GM21717 (cell line): ENCODE measurements around the gene HSD17B1.
"Not testable (repeated sequence)": the region's sequence is repeated elsewhere in the genome, so short reads cannot be mapped to it uniquely, and the experiment has no call there.

ENCODE experiments used
- ATAC-seq: cut with Tn5 transposase; IDR thresholded peaks from one replicate; pipeline ENCODE4 v1.9.1; 2021; ENCODE audit warnings: mild to moderate bottlenecking, moderate library complexity; ENCODE audit not compliant: unreplicated experiment

The HSD17B1 gene

DNA sequence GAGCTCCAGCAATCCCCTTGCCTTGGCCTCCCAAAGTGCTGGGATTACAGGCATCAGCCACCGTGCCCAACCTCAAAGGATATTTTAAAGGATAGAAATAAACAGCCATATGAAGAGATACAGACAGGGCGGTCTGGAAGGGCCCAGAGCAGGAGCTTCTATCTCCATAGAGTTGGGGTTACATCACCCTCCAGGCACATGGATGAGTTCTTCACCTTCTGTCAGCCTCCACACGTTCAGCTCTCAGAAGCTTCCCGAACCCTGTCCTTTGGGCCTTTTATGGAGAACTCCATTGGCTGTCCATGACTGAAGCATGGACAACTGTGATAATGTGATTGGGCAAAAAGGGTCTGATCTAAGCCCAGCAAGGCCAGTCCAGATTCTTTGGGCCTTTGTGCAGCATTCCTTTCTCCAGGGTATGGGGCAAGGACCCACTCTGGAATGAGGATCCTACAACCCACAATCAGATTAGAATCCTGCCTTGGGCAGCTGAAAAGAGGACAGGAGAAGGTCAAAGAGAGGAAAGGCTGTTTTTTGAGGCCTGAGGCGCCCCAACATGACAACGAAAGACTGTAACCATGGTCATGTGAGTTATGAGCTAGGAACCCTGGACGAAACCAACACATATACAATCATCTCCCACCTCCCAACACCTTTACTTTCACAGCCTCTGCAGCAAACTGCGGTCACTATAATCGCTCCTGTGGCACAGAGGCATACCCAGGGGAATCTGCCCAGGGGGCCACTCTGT lies 6.8 kb upstream of the HSD17B1 start:
- not testable (repeated sequence) for ATAC-seq

DNA sequence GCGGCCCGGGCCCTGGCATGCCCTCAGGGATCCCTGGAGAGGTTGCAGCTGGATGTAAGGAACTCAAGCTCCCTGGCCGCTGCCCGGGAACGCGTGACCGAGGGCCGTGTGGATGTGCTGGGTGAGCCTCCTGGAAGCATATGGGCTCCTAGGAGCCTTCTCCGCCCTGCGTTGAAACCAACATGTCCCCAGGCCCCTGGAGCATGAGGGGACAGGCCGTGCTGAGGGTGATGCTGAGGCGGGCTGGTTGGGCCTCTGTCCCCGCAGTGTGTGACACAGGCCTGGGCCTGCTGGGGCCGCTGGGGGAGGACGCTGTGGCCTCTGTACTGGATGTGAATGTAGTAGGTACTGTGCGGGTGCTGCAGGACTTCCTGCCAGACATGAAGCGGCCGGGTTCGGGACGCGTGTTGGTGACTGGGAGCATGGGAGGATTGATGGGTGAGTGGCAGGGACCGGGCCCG lies 5.7 kb upstream of the HSD17B1 start:
- ATAC-seq = no peak

DNA sequence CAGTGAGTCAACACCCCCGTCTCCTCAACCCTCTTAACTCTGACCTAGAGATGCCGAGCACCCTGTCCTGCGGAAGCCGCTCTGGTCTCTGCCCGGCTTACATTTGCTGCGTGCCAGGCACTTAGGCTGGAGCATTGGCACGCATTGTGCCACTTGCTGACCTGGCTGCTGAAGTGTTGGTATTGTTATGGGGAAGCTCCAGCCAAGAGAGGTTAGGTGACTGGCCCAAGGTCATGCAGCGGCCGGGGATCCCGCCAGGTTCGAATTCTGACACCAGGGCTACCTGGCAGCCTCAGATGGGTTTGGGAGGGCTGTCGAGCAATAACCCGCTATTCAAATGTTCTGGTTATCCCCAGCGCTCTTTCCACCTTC lies 5.0 kb upstream of the HSD17B1 start:
- no peak for ATAC-seq

DNA sequence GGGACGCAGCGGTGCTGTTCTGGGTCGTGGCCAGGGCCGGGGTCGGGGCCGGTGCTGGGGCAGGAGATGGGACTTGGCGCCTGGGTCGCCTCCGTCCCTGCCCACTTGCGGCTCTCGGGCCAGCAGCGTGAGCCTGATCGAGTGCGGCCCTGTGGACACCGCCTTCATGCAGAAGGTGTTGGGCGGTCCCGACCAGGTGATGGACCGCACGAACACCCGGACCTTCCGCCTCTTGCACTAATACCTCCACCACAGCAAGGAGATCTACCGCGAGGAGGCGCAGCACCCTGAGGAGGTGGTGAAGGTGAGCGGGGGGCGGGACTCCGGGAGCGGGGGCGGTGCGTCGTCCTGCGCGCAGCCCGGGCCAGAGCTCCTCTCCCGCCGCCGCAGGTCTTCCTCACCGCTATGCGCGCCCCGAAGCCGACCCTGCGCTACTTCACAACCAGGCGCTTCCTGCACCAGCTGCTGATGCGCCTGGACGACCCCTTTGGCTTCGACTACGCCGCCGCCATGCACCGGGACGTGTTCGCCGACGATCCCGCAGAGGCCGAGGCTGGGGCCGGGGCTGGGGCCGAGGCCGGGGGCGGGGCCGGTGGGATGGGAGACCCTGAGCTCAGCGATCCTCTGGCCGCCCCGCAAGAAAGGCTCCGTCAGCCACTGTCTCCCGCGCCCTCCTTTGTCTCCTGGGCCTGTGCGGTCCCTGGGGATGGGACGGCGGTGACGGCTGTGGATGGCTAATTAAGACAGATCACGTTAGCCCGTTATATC lies 4.5 kb upstream of the HSD17B1 start:
- ATAC-seq = no peak

DNA sequence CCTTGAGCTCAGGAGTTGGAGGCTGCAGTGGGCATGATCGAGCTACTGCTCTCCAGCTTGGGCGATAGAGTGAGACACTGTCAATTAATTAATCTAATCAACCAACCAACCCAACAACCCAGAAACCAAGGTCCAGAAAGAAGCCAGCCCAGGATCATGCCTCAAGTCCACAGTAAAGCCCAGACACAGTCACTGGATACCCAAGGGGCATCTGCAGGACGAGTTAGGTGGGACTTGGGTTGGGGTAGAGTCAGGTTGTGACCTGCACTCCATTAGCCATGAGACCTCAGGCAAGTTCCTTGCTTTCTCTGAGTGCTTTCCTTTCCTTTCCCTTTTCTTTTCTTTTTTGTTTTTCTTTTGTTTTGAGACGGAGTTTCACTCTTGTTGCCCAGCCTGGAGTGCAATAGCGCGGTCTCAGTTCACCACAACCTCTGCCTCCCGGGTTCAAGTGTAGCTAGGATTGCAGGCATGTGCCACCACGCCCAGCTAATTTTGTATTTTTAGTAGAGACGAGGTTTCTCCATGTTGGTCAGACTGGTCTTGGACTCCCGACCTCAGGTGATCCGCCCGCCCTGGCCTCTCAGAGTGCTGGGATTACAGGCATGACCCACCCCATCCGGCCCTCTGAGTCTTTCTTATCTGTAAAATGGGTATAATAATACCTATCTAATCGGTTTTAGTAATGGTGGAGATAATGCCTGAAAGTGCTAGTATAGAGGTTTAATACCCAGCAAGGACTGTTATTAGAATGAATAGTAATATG lies 3.5 kb upstream of the HSD17B1 start:
- no peak for ATAC-seq

DNA sequence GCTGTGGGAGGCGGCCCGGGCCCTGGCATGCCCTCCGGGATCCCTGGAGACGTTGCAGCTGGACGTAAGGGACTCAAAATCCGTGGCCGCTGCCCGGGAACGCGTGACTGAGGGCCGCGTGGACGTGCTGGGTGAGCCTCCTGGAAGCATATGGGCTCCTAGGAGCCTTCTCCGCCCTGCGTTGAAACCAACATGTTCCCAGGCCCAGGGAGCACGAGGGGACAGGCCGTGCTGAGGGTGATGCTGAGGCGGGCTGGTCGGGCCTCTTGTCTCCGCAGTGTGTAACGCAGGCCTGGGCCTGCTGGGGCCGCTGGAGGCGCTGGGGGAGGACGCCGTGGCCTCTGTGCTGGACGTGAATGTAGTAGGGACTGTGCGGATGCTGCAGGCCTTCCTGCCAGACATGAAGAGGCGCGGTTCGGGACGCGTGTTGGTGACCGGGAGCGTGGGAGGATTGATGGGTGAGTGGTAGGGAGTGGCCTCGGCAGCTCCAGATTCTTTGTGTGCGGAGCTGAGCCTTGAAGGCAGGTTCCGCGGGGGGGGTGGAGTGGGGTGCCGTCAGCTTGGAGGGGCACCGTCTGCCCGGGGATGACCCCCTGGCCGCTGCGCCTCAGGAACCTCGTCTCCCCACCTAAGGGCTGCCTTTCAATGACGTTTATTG lies 567 bp downstream of the HSD17B1 start:
- no peak for ATAC-seq

DNA sequence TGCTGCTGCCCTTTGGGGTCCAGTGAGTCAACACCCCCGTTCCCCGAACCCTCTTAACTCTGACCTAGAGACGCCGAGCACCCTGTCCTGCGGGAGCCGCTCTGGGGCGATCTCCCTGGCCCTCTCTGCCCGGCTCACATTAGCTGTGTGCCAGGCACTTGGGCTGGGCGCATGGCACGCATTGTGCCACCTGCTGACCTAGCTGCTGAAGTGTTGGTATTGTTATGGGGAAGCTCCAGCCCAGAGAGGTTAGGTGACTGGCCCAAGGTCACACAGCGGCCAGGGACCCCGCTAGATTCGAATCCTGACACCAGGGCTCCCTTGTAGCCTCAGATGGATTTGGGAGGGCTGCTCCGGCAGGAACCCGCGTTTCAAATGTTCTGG lies 1.1 kb downstream of the HSD17B1 start:
- no peak for ATAC-seq

DNA sequence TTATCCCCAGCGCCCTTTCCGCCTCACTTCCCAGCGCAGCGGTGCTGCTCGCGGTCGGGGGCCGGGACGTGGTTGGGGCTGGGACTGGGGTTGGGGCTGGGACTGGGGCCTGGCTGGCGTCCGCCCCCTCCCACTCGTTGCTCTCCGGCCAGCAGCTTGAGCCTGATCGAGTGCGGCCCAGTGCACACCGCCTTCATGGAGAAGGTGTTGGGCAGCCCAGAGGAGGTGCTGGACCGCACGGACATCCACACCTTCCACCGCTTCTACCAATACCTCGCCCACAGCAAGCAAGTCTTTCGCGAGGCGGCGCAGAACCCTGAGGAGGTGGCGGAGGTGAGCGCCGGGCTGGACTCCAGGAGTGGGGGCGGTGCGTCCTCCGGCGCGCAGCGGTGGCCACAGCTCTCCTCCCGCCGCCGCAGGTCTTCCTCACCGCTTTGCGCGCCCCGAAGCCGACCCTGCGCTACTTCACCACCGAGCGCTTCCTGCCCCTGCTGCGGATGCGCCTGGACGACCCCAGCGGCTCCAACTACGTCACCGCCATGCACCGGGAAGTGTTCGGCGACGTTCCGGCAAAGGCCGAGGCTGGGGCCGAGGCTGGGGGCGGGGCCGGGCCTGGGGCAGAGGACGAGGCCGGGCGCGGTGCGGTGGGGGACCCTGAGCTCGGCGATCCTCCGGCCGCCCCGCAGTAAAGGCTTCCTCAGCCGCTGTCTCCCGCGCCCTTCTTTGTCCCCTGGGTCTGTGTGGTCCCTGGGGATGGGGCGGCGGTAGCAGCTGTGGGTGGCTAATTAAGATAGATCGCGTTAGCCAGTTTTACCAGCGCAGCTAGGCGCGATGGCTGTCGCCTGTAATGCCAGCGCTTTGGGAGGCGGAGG lies 1.8 kb downstream of the HSD17B1 start:
- ATAC-seq = peak; percentile 50

DNA sequence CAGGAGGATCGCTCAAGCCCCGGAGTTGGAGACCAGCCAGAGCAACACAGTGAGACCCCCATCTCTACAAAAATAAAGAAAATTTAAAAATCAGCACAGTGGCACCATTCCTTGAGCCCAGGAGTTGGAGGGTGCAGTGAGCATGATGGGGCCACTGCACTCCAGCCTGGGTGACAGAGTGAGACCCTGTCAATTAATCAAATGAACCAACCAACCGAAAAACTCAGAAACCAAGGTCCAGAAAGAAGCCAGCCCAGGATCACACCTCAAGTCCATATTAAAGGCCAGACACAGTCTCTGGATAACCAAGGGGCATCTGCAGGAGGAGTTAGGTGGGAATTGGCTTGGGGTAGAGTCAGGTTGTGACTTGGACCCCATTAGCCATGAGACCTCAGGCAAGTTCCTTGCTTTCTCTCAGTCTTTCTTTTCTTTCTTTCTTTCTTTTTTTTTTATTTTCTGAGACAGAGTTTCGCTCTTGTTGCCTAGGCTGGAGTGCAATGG lies 2.4 kb downstream of the HSD17B1 start:
- no peak for ATAC-seq

DNA sequence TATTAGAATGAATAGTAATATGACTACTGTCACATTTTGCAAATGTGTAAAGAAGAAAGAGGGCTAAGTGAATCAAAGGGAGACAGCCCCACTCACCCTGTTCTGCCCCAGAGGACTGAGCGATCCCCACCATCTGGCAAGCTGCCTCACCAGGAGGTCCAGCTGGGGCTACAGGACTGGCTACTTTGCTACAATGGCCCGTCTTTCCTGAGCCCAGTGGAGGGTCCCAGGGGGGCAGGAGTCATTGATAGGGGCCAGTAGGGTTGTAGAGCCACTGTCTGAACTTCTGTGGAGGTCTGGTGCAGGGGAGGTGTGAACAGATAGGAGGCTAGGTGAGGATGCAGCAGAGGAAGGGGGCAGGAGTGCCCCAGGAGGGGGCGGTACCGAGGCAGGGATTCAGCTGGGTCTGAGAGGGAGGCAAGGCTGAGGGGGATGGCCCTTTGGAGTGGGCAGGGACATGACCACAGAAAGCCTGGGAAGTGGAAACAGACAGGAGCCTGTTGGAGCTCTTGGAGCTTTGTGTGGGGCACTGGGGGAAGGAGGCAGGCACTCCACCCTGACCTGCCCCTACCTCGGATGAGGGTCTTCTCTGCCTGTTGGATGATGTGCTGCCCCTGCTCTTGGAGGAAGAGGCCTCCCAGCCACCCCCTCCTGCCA lies 3.4 kb downstream of the HSD17B1 start:
- not testable (repeated sequence) for ATAC-seq

DNA sequence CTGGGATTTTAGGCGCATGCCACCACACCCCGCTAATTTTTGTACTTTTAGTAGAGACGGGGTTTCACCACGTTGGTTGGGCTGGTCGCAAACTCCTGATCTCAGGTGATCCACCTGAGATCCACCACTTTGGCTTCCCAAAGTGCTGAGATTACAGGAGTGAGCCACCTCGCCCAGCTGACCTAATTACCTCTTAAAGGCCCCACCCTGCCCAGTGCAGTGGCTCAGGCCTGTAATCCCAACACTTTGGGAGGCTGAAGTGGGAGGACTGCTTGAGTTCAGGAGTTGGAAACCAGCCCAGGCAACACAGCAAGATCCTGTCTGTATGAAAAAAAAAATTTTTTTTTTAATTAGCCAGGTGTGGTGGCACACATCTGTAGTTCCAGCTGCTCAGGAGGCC lies 6.4 kb downstream of the HSD17B1 start:
- ATAC-seq = no peak

DNA sequence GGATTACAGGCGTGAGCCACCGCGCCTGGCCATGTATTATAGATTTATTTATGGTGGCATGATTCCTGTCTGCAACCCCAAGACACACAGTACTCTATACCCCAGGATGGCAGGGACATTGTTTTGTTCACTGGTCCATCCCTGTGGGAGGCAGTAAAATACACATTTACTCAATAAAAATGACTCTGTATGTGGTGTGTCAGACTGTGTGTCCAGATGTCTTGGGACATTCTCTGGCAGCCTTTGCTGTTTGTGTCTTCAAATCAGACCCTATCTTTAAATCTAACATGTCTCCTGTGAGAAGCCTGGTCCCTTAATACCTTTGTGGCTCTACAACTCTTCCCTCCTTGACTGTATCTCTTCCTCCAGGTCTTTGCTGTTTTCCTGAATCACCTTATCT lies 7.5 kb downstream of the HSD17B1 start:
- no peak for ATAC-seq

DNA sequence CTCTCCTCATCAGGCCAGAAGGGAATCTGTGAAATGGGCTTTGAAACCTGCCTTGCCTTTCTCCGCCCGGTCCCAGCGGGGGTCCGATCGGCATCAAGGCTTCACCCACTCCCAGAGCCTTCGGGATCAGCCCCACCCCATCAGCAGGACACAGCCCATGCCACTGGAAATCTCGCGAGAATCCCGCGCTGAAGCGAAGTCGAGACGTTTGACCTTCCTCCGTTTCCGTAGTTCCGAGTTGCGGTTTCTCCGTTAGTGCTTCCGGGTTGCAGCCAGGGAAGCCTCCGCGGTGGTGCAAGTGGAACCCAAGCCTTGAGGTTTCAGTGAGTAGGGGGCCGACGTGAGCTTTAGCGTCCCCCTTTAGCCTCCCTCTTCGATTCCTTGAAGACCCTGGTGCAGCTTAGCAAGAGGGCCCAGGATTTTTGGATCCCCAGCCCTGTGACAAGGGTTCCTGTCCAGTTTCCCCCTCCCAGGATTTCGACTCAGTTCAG lies 9.2 kb downstream of the HSD17B1 start, which contains the start of gene COASY:
Gene COASY, plus strand, starts transcription at position 252 of the 491 bp plus-strand sequence. CDS start 475 bp downstream, outside the sequence.
- ATAC-seq = peak; percentile 43

DNA sequence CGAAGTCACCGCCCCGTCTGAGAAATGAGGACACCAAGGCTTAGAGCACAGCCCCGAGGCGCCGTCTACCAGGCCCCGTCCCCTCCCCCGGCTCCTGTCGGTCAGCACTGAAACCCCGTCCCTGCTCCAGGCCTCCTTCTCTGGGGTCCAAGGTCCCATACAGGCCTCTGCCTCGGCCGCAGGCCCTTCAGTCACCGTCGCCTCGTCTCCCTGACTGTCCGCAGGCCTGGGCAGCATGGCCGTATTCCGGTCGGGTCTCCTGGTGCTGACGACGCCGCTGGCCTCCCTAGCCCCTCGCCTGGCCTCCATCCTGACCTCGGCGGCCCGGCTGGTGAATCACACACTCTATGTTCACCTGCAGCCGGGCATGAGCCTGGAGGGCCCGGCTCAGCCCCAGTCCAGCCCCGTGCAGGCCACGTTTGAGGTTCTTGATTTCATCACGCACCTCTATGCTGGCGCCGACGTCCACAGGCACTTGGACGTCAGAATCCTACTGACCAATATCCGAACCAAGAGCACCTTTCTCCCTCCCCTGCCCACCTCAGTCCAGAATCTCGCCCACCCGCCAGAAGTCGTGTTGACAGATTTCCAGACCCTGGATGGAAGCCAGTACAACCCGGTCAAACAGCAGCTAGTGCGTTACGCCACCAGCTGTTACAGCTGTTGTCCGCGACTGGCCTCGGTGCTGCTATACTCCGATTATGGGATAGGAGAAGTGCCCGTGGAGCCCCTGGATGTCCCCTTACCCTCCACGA lies 9.8 kb downstream of the HSD17B1 start:
- ATAC-seq = no peak

DNA sequence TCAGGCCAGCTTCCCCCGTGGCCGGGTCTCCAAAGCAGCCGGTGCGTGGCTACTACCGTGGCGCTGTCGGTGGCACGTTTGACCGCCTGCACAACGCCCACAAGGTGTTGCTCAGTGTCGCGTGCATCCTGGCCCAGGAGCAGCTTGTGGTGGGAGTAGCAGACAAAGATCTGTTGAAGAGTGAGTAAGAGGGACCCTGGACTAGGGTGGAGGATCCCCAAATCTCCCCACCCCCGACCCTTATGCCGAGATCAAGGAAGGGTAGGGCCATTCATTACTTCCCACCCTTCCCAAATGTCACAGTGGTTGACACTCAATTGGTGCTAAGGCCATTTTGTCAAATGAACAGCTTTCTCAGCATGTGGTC lies 10.4 kb downstream of the HSD17B1 start:
- no peak for ATAC-seq

DNA sequence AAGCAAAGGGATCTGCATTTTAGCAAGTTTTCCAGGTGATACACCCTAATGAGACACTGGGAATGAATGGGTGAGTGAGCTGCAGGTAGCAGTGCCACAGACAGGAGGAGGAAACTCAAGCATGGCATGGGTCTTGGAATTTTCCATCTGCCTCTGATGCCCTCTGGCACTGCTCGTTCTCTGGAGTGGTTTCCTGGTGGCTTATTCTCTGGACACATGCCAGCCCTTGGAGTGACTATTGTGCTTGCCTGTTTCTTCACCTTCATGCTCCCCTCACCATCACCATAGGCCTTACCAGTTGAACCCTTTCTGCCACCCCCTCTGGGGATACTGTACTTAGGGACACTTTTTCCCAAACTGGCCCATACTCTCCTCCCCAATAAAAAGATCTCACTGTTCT lies 10.8 kb downstream of the HSD17B1 start:
- ATAC-seq = no peak

DNA sequence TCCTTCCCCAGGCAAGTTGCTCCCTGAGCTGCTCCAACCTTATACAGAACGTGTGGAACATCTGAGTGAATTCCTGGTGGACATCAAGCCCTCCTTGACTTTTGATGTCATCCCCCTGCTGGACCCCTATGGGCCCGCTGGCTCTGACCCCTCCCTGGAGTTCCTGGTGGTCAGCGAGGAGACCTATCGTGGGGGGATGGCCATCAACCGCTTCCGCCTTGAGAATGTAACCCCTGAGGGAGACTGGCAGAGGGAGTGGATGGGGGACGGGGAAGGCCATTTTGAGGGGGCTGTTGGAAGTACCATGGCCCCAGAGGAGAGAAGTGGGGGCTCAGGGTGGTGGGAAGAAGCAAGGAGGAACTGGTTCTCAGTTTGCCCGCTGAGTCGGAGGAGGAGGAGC lies 11.2 kb downstream of the HSD17B1 start:
- ATAC-seq = no peak

DNA sequence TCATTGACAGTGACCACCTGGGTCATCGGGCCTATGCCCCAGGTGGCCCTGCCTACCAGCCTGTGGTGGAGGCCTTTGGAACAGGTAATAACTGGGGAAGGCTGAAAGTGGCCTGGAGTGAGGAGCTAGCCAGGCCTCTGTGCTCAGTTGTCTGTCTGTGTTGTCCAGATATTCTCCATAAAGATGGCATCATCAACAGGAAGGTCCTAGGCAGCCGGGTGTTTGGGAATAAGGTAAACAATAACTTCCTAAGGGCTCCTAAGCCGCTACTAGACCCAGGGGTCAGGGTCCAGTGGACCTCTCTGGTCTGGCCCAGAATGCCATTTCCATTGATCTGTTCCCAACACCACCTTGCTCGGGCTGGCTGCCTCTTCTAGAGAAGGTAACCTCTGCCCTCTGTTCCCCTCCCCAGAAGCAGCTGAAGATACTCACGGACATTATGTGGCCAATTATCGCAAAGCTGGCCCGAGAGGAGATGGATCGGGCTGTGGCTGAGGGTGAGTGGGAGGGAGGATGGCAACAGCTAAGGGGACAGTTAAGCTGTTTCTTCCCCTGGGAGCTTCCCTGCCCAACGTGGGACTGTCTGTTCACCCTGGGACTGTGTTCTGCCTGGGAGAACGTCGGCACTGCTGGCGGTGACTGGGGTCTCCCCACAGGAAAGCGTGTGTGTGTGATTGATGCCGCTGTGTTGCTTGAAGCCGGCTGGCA lies 12.2 kb downstream of the HSD17B1 start:
- no peak for ATAC-seq
